OCI-LY7 (cell line): ENCODE results near the gene MYH6. TPM values are rescaled to one million over a fixed set of nuclear protein-coding genes. Genes with fewer than 3 reads are reported as not detected.

Experiments
- BruUV-seq: library from RNA; stranded (reverse); fragments of 400-500 nt; replicated peaks from 2 replicates; lab custom pipeline; 2021; lab: Mats Ljungman, UMichigan
- CTCF ChIA-PET: fragments of 300-600 bp; sonication (Branson Sonifier 250); formaldehyde crosslinking; loops from one replicate; lab custom pipeline; 2022; ENCODE audit warnings: antibody characterized with exemption; ENCODE audit not compliant: unreplicated experiment; lab: Charles Lee
- POLR2A ChIA-PET: fragments of 300-600 bp; sonication (Branson Sonifier 250); formaldehyde crosslinking; loops from one replicate; lab custom pipeline; 2022; ENCODE audit warnings: antibody characterized with exemption; lab: Charles Lee
- DNase-seq: peaks from one replicate; pipeline ENCODE4 v3.0.0-alpha.2; 2015; ENCODE audit warnings: low spot score
- H2AFZ ChIP-seq: fragments of 200-600 bp; sonication (generic), shearing (Covaris generic); 2 replicates; pipeline ENCODE4 v1.6.1; 2014; ENCODE audit warnings: mild to moderate bottlenecking, antibody characterized with exemption, low read length, moderate library complexity
- H3K27ac ChIP-seq: fragments of 200-600 bp; sonication (generic); 2 replicates; pipeline ENCODE4 v1.5.1; 2014; ENCODE audit warnings: mixed run types, low read depth, mild to moderate bottlenecking, moderate library complexity, low read length, inconsistent platforms; ENCODE audit not compliant: poor library complexity, severe bottlenecking
- H3K36me3 ChIP-seq: fragments of 200-600 bp; sonication (generic); 2 replicates; pipeline ENCODE4 v1.6.1; 2014; ENCODE audit warnings: mild to moderate bottlenecking, antibody characterized with exemption, low read length, moderate library complexity, mixed read lengths; ENCODE audit not compliant: insufficient read depth
- H3K4me1 ChIP-seq: fragments of 200-600 bp; sonication (generic); 2 replicates; pipeline ENCODE4 v1.5.1; 2014; ENCODE audit warnings: mild to moderate bottlenecking, low read length; ENCODE audit not compliant: insufficient read depth, poor library complexity, severe bottlenecking
- H3K4me2 ChIP-seq: fragments of 200-600 bp; sonication (generic); 2 replicates; pipeline ENCODE4 v1.6.1; 2014; ENCODE audit warnings: mild to moderate bottlenecking, low read length
- H3K4me3 ChIP-seq: fragments of 200-600 bp; sonication (generic); 2 replicates; pipeline ENCODE4 v1.5.1; 2014; ENCODE audit warnings: mild to moderate bottlenecking, low read depth, low read length; ENCODE audit not compliant: poor library complexity, severe bottlenecking
- H3K79me2 ChIP-seq: fragments of 200-600 bp; sonication (generic); 2 replicates; pipeline ENCODE4 v1.6.1; 2016; ENCODE audit warnings: low read depth, mild to moderate bottlenecking, low read length, moderate library complexity, mixed read lengths; ENCODE audit not compliant: insufficient read depth
- H3K9me2 ChIP-seq: fragments of 200-600 bp; sonication (generic); 2 replicates; pipeline ENCODE4 v1.6.1; 2016; ENCODE audit warnings: mild to moderate bottlenecking, low read length, mixed read lengths; ENCODE audit not compliant: insufficient read depth
- H3K9me3 ChIP-seq: fragments of 200-600 bp; sonication (generic); 2 replicates; pipeline ENCODE4 v1.6.1; 2014; ENCODE audit warnings: mild to moderate bottlenecking, mixed run types, low read length, mixed read lengths
- H4K20me1 ChIP-seq: fragments of 200-600 bp; sonication (generic); 2 replicates; pipeline ENCODE4 v1.6.1; 2014; ENCODE audit warnings: mild to moderate bottlenecking, antibody characterized with exemption, low read length, moderate library complexity, mixed read lengths; ENCODE audit not compliant: insufficient read depth
- EZH2phosphoT487 ChIP-seq: fragments of 200-600 bp; sonication (generic); IDR thresholded peaks from 2 replicates; pipeline ENCODE4 v1.6.1; 2018; ENCODE audit warnings: low read depth, borderline replicate concordance, mild to moderate bottlenecking, mixed run types, antibody characterized with exemption, low read length, moderate library complexity, mixed read lengths
- intact Hi-C: fragments of 100-400 bp; cut with micrococcal nuclease; formaldehyde crosslinking; loops from one replicate; pipeline ENCODE4 v1.10.0; 2022; ENCODE audit not compliant: unreplicated experiment
- total RNA-seq, 2 experiments: library from RNA; depleted of rRNA in 1 of 2; stranded (reverse); fragments of >200 nt in 1 of 2; shearing (Covaris generic) in 1 of 2; gene quantifications; 2 replicates each; pipeline ENCODE4 v1.2.3, GENCODE V29; 2014 to 2022
- TF ChIP-seq, protein P1 (sequence below): fragments of 200-600 bp; sonication (generic); conservative IDR thresholded peaks from 2 replicates; pipeline ENCODE4 v1.5.1; 2014; ENCODE audit warnings: mild to moderate bottlenecking, antibody characterized with exemption, low read length, moderate library complexity, mixed read lengths

Gene MYH6
- total RNA-seq, 2 experiments from 2014 or later, result not detected

- no TSS peak for BruUV-seq
- Histone ChIP-seq H4K20me1 (no peaks in the 10 kb centered on the region), H3K4me1 (no peaks in the 10 kb centered on the region), H3K9me2 (no peaks in the 10 kb centered on the region), H2AFZ (no peak overlapping the region), H3K4me3 (no peak overlapping the region), H3K79me2 (no peaks in the 10 kb centered on the region), H3K36me3 (no peaks in the 10 kb centered on the region), H3K27ac (no peak overlapping the region), H3K9me3 (no peaks in the 10 kb centered on the region), H3K4me2 (no peak overlapping the region)
- TF ChIP-seq, protein P1, sequence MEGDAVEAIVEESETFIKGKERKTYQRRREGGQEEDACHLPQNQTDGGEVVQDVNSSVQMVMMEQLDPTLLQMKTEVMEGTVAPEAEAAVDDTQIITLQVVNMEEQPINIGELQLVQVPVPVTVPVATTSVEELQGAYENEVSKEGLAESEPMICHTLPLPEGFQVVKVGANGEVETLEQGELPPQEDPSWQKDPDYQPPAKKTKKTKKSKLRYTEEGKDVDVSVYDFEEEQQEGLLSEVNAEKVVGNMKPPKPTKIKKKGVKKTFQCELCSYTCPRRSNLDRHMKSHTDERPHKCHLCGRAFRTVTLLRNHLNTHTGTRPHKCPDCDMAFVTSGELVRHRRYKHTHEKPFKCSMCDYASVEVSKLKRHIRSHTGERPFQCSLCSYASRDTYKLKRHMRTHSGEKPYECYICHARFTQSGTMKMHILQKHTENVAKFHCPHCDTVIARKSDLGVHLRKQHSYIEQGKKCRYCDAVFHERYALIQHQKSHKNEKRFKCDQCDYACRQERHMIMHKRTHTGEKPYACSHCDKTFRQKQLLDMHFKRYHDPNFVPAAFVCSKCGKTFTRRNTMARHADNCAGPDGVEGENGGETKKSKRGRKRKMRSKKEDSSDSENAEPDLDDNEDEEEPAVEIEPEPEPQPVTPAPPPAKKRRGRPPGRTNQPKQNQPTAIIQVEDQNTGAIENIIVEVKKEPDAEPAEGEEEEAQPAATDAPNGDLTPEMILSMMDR, result peak; percentile 89
- TF ChIP-seq EZH2phosphoT487, result no peak
- ChIA-PET CTCF (interaction anchor here (0.5 to 1.2 kb wide), 4 partner anchors 27 to 259 kb away, joined by 3 to 7 read pairs (median 4); partner anchors contain the start of genes PABPN1 and SLC22A17), POLR2A (interaction anchor here (0.6 to 0.7 kb wide), 2 partner anchors 69 to 153 kb away, joined by 3 to 4 read pairs; no protein-coding TSS in a partner anchor)
- peak; percentile 66 for DNase-seq
- intact Hi-C loops, result loop anchor here (1.0 to 5.0 kb wide), 3 partner anchors 51 to 257 kb away; no protein-coding TSS in a partner anchor
Measured at GRCh38 chr14:23379366-23380196, 28.5 kb downstream of the MYH6 start.

- H3K36me3 ChIP-seq, result no peaks in the 10 kb centered on the region
- intact Hi-C loops, result no loop called here
- H3K9me3 ChIP-seq, result no peaks in the 10 kb centered on the region
- BruUV-seq, result no TSS peak
- H3K79me2 ChIP-seq, result no peaks in the 10 kb centered on the region
- H3K9me2 ChIP-seq, result no peaks in the 10 kb centered on the region
- H4K20me1 ChIP-seq, result no peaks in the 10 kb centered on the region
- ChIA-PET POLR2A (no interaction called here), CTCF (no interaction called here)
- H2AFZ ChIP-seq, result no peak overlapping the region
- H3K4me1 ChIP-seq, result no peaks in the 10 kb centered on the region
- no peak overlapping the region for H3K4me3 ChIP-seq
- no peak overlapping the region for H3K27ac ChIP-seq
- no peak for TF ChIP-seq EZH2phosphoT487
- TF ChIP-seq, protein P1, result no peak
- DNase-seq, result no peak
- no peak overlapping the region for H3K4me2 ChIP-seq
Measured at GRCh38 chr14:23378612-23379220, 29.4 kb downstream of the MYH6 start.
